Prostate gland (tissue), 2 donors: Measurements from ENCODE around the gene HCN3. TPM values are rescaled to one million over a fixed set of nuclear protein-coding genes. Genes with fewer than 3 reads are reported as not detected.

ENCODE experiments used
- DNase-seq: peaks from one replicate; pipeline ENCODE4 v3.0.0-alpha.2; 2019; ENCODE audit warnings: low spot score
- H3K27ac ChIP-seq, 2 donors: fragments of 200-600 bp; sonication (generic); 2 replicates each; pipeline ENCODE4 v1.5.1; 2017 to 2019
- H3K27me3 ChIP-seq: fragments of 200-600 bp; sonication (generic); replicated peaks from 2 replicates; pipeline ENCODE4 v1.5.1; 2019; ENCODE audit not compliant: insufficient read depth
- H3K36me3 ChIP-seq, 2 donors: fragments of 200-600 bp; sonication (generic); 1 replicate in 1 of 2; 2 replicates in 1 of 2; pipeline versions ENCODE4 v1.5.1 to v1.8.1; 2017 to 2019
- H3K4me1 ChIP-seq: fragments of 200-600 bp; sonication (generic); replicated peaks from 2 replicates; pipeline ENCODE4 v1.5.1; 2019
- H3K4me3 ChIP-seq, 2 donors: fragments of 200-600 bp; sonication (generic); 2 replicates each; pipeline ENCODE4 v1.5.1; 2017 to 2019
- H3K9me3 ChIP-seq: fragments of 200-600 bp; sonication (generic); 2 replicates; pipeline ENCODE4 v1.5.1; 2017
- CTCF ChIP-seq, 4 experiments: fragments of 200-600 bp in 2 of 4; fragments of 450-650 bp in 2 of 4; sonication (generic) in 2 of 4; IDR thresholded peaks; 1 replicate in 3 of 4; 2 replicates in 1 of 4; pipeline ENCODE4 v1.5.1; 2016 to 2019; ENCODE audit warnings: antibody characterized with exemption in 4 of 4, mild to moderate bottlenecking in 2 of 4, moderate library complexity in 2 of 4
- POLR2A ChIP-seq: fragments of 450-650 bp; IDR thresholded peaks from one replicate; pipeline ENCODE4 v1.6.1; 2016; ENCODE audit warnings: antibody characterized with exemption, mild to moderate bottlenecking
- POLR2AphosphoS5 ChIP-seq: sonication (generic); formaldehyde crosslinking; IDR thresholded peaks from one replicate; pipeline ENCODE4 v1.6.1; 2017; ENCODE audit warnings: antibody characterized with exemption
- WGBS: methylation state at CpG from one replicate; pipeline ENCODE4 v1.1.5; 2018; 5-methylcytosine and 5-hydroxymethylcytosine counted together
- intact Hi-C: fragments of 100-400 bp; cut with DNase I; formaldehyde crosslinking; loops from one replicate; pipeline ENCODE4 v1.14.2; 2022
- total RNA-seq, 2 donors: library from RNA; depleted of rRNA; stranded (reverse); fragments of >200 nt; gene quantifications; one replicate each; pipeline ENCODE4 v1.1.0, GENCODE V29; 2016

The HCN3 gene
- total RNA-seq, 2 donors from 2014 or later = 1.9 to 2.6 TPM

- WGBS = 86% methylated on average over 5 of the region's 5 CpGs
- intact Hi-C loops = no loop called here
- Histone ChIP-seq H3K9me3 (no peaks in the 10 kb centered on the region), H3K36me3 (no peaks in the 10 kb centered on the region), H3K27ac (no peak overlapping the region), H3K4me3 (no peak overlapping the region), H3K4me1 (no peaks in the 10 kb centered on the region), H3K27me3 (no peaks in the 10 kb centered on the region)
- no peak for DNase-seq
- TF ChIP-seq POLR2AphosphoS5 (no peak), POLR2A (no peak), CTCF (IDR thresholded peaks at IDR 0.05) (no peak)
These were observed 40.8 kb upstream of the HCN3 start for GRCh38 chr1:155236451-155236850.

- 10% methylated on average over 4 of the region's 4 CpGs for WGBS
- H3K4me1 ChIP-seq = no peaks in the 10 kb centered on the region
- intact Hi-C loops = loop anchor here (5.0 kb wide), 1 partner anchor 34 kb away; the partner anchor contains the start of genes MTX1 and THBS3
- H3K9me3 ChIP-seq = no peaks in the 10 kb centered on the region
- no peak overlapping the region for H3K27ac ChIP-seq
- H3K36me3 ChIP-seq = no peaks in the 10 kb centered on the region
- peak; percentile 81 for DNase-seq
- TF ChIP-seq CTCF (IDR thresholded peaks at IDR 0.05) (no peak), POLR2A (no peak), POLR2AphosphoS5 (peak; percentile 98)
- peak overlapping the region in 1 of 2 donors; percentile 23 for H3K4me3 ChIP-seq
- no peaks in the 10 kb centered on the region for H3K27me3 ChIP-seq
These were observed 36.1 kb upstream of the HCN3 start for GRCh38 chr1:155241069-155241679.

- no peak overlapping the region for H3K27ac ChIP-seq
- no peaks in the 10 kb centered on the region for H3K9me3 ChIP-seq
- intact Hi-C loops = loop anchor here (5.0 kb wide), 1 partner anchor 35 kb away; the partner anchor contains the start of genes MTX1 and THBS3
- no peaks in the 10 kb centered on the region for H3K36me3 ChIP-seq
- WGBS = 64% methylated on average over 4 of the region's 4 CpGs
- no peak for DNase-seq
- TF ChIP-seq POLR2A = no peak
- TF ChIP-seq POLR2AphosphoS5 = no peak
- H3K4me3 ChIP-seq = no peak overlapping the region
- H3K4me1 ChIP-seq = no peaks in the 10 kb centered on the region
- no peaks in the 10 kb centered on the region for H3K27me3 ChIP-seq
These were observed 35.4 kb upstream of the HCN3 start for GRCh38 chr1:155241841-155242264.

GRCh38 chr1:155242805-155243358 lies 34.4 kb upstream of the HCN3 start:
- intact Hi-C loops = loop anchor here (5.0 kb wide), 1 partner anchor 36 kb away; the partner anchor contains the start of genes MTX1 and THBS3
- no peak for TF ChIP-seq POLR2A
- TF ChIP-seq POLR2AphosphoS5 = no peak
- no peak for TF ChIP-seq CTCF (IDR thresholded peaks at IDR 0.05)
- H3K36me3 ChIP-seq = no peaks in the 10 kb centered on the region
- H3K27me3 ChIP-seq = no peaks in the 10 kb centered on the region
- 34% methylated on average over 3 of the region's 3 CpGs for WGBS
- DNase-seq = no peak
- H3K27ac ChIP-seq = no peak overlapping the region
- H3K9me3 ChIP-seq = no peaks in the 10 kb centered on the region
- H3K4me3 ChIP-seq = no peak overlapping the region
- no peaks in the 10 kb centered on the region for H3K4me1 ChIP-seq

GRCh38 chr1:155244368-155245162 lies 32.7 kb upstream of the HCN3 start:
- Histone ChIP-seq H3K9me3 (no peaks in the 10 kb centered on the region), H3K27ac (peak overlapping the region; percentile 88 to 89), H3K27me3 (no peaks in the 10 kb centered on the region), H3K4me3 (peak overlapping the region; percentile 50 to 55), H3K4me1 (no peaks in the 10 kb centered on the region), H3K36me3 (no peaks in the 10 kb centered on the region)
- intact Hi-C loops = loop anchor here (5.0 kb wide), 1 partner anchor 37 kb away; the partner anchor contains the start of genes MTX1 and THBS3
- TF ChIP-seq CTCF (IDR thresholded peaks at IDR 0.05) = peak in 3 of 4 experiments; percentile 63 to 97 (median 97)
- TF ChIP-seq POLR2AphosphoS5 = peak; percentile 98
- TF ChIP-seq POLR2A = peak; percentile 80
- WGBS = under 1% methylated on average over 53 of the region's 53 CpGs
- peak; percentile 96 for DNase-seq
